Gastrocnemius medialis (tissue), 4 donors: ENCODE results near the gene SLC25A26. TPM values are rescaled to one million over a fixed set of nuclear protein-coding genes. Genes with fewer than 3 reads are reported as not detected.
A peak's percentile ranks its signal among the peaks of the same experiment; 100 is the strongest.

Experiments
- ATAC-seq, 2 donors: fragments of 150-250 bp; one replicate each; pipeline ENCODE4 v1.9.1; 2016
- DNase-seq, 2 donors: peaks; one replicate each; pipeline ENCODE4 v3.0.0-alpha.2; 2019
- H3K27ac ChIP-seq, 4 donors: fragments of 200-600 bp; sonication (generic); 1 replicate in 1 of 4; 2 replicates in 3 of 4; pipeline ENCODE4 v1.5.1; 2016 to 2018; ENCODE audit warnings: mild to moderate bottlenecking in 2 of 4, moderate library complexity in 1 of 4
- H3K27me3 ChIP-seq, 3 donors: fragments of 200-600 bp; sonication (generic) in 2 of 3; 1 replicate in 1 of 3; 2 replicates in 2 of 3; pipeline versions ENCODE4 v1.5.1 to v1.6.0; 2016 to 2019; ENCODE audit warnings: mild to moderate bottlenecking in 1 of 3, moderate library complexity in 1 of 3
- H3K36me3 ChIP-seq, 2 donors: fragments of 200-600 bp; sonication (generic) in 1 of 2; one replicate each; pipeline ENCODE4 v1.5.1; 2017 to 2018
- H3K4me1 ChIP-seq, 2 donors: fragments of 200-600 bp; sonication (generic) in 1 of 2; one replicate each; pipeline ENCODE4 v1.5.1; 2016 to 2017; ENCODE audit warnings: mild to moderate bottlenecking in 2 of 2
- H3K4me3 ChIP-seq, 4 donors: fragments of 200-600 bp; sonication (generic) in 3 of 4; 1 replicate in 1 of 4; 2 replicates in 3 of 4; pipeline ENCODE4 v1.5.1; 2016 to 2019; ENCODE audit warnings: mild to moderate bottlenecking in 2 of 4
- H3K9me3 ChIP-seq, 3 donors: fragments of 200-600 bp; sonication (generic) in 2 of 3; 1 replicate in 1 of 3; 2 replicates in 2 of 3; pipeline ENCODE4 v1.5.1; 2016 to 2019
- POLR2A ChIP-seq, 2 donors: fragments of 450-650 bp; IDR thresholded peaks; one replicate each; pipeline ENCODE4 v1.6.1; 2017; ENCODE audit warnings: antibody characterized with exemption in 2 of 2, mild to moderate bottlenecking in 2 of 2, moderate library complexity in 2 of 2
- in situ Hi-C, 4 donors: fragments of 200-750 bp; cut with MboI; loops; one replicate each; pipeline versions ENCODE4 v1.15.0 to v1.8.0; 2017; ENCODE audit warnings: low sequenced_read_pairs in 4 of 4
- intact Hi-C: fragments of 100-400 bp; cut with DNase I; formaldehyde crosslinking; loops from one replicate; pipeline ENCODE4 v1.15.1; 2023; ENCODE audit warnings: low total_unique reads
- total RNA-seq, 4 donors: library from RNA; depleted of rRNA; stranded (reverse); fragments of >200 nt; gene quantifications; one replicate each; pipeline versions ENCODE4 v1.1.0 to v1.2.3, GENCODE V29; 2016
- TF ChIP-seq, protein P1 (sequence below), 5 experiments: fragments of 450-650 bp in 3 of 5; fragments of 200-600 bp in 2 of 5; sonication (generic) in 2 of 5; IDR thresholded peaks in 4 of 5; conservative IDR thresholded peaks in 1 of 5; 1 replicate in 4 of 5; 2 replicates in 1 of 5; pipeline ENCODE4 v1.5.1; 2016 to 2019; ENCODE audit warnings: antibody characterized with exemption in 5 of 5, mild to moderate bottlenecking in 3 of 5, moderate library complexity in 3 of 5

The SLC25A26 gene
- total RNA-seq, 4 donors from 2014 or later = 24.1 to 44.3 (median 32.4) TPM

DNA sequence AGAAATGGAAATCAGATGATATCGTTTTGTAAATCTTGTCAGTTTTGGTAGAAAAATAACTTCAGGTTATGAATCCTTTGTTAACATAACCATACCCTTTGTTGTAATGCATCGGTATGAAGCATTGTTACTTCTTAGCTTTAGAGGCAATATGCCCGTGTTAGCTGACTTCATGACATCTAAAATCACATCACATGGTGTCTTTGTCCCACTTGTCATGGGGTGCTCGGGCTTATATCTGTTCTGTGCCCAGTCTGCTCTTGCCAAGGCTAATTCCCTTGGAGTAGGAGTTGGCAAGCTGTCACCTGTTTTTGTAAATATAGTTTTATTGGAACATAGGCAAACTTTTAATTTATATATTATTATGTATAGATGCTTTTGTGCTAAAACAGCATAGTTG is 39.6 kb downstream of the SLC25A26 start:
- ATAC-seq (no peak), DNase-seq (no peak)
- Histone ChIP-seq H3K4me1 (peaks cover 11 to 16% of the 10 kb centered on the region in 2 donors), H3K27ac (no peak overlapping the region), H3K36me3 (no peaks in the 10 kb centered on the region), H3K27me3 (no peaks in the 10 kb centered on the region), H3K4me3 (no peak overlapping the region), H3K9me3 (no peaks in the 10 kb centered on the region)
- no peak for TF ChIP-seq POLR2A (IDR thresholded peaks at IDR 0.05)
- TF ChIP-seq, protein P1, sequence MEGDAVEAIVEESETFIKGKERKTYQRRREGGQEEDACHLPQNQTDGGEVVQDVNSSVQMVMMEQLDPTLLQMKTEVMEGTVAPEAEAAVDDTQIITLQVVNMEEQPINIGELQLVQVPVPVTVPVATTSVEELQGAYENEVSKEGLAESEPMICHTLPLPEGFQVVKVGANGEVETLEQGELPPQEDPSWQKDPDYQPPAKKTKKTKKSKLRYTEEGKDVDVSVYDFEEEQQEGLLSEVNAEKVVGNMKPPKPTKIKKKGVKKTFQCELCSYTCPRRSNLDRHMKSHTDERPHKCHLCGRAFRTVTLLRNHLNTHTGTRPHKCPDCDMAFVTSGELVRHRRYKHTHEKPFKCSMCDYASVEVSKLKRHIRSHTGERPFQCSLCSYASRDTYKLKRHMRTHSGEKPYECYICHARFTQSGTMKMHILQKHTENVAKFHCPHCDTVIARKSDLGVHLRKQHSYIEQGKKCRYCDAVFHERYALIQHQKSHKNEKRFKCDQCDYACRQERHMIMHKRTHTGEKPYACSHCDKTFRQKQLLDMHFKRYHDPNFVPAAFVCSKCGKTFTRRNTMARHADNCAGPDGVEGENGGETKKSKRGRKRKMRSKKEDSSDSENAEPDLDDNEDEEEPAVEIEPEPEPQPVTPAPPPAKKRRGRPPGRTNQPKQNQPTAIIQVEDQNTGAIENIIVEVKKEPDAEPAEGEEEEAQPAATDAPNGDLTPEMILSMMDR (IDR thresholded peaks at IDR 0.05 in 4 of 5, conservative IDR thresholded peaks at IDR 0.05 in 1 of 5) = no peak
- intact Hi-C loops (no loop called here), in situ Hi-C loops (no loop called here)

DNA sequence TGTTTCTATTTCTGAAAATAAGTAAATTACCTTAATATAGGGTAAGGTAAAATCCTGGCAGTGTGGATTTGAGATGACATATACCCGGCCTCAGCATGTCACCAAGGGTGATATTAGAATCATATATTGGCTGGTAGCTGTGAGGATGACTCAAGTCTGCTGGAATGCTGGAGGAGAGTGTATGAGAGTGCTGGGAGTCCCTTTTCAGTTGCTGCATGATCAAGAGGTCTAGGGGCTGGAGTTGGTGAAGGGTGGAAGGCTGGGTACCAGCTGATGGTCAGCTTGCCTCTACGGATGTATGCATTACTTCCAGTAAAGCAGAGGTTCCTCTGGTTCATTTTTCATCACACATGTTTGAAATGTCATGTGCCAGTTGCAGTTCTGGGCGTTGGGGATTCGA is 40.6 kb downstream of the SLC25A26 start:
- TF ChIP-seq, protein P1 (IDR thresholded peaks at IDR 0.05 in 4 of 5, conservative IDR thresholded peaks at IDR 0.05 in 1 of 5) = no peak
- no peak for TF ChIP-seq POLR2A (IDR thresholded peaks at IDR 0.05)
- Histone ChIP-seq H3K36me3 (no peaks in the 10 kb centered on the region), H3K4me1 (peaks cover 19 to 23% of the 10 kb centered on the region in 2 donors), H3K27me3 (no peaks in the 10 kb centered on the region), H3K4me3 (no peak overlapping the region), H3K9me3 (no peaks in the 10 kb centered on the region), H3K27ac (no peak overlapping the region)
- intact Hi-C loops = no loop called here
- in situ Hi-C loops = no loop called here
- no peak for ATAC-seq
- no peak for DNase-seq

DNA sequence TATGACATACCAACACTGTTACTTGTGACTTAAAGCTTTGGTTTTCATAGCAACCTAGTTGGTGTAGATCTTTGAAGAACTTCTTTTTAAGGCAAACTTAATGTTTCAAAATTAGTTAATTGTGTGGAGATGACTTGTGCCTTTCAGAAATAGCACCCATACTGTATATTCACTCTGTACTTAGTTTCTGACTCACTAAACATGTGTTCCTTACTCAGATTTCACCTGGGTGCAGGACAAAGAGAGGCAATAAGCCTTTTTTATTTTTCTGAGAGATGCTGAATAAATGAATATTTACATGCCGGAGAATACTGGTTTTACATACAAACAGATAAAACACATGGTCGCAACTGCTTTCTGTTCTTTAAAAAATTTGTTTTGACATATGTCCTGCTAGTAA is 44.8 kb downstream of the SLC25A26 start:
- Histone ChIP-seq H3K9me3 (no peaks in the 10 kb centered on the region), H3K4me3 (no peak overlapping the region), H3K27ac (no peak overlapping the region), H3K27me3 (no peaks in the 10 kb centered on the region), H3K36me3 (no peaks in the 10 kb centered on the region), H3K4me1 (peaks cover 12 to 34% of the 10 kb centered on the region in 2 donors)
- no peak for DNase-seq
- in situ Hi-C loops (no loop called here), intact Hi-C loops (loop anchor here (5.0 kb wide), 1 partner anchor 132 kb away; no protein-coding TSS in a partner anchor)
- TF ChIP-seq POLR2A (IDR thresholded peaks at IDR 0.05) = no peak
- TF ChIP-seq, protein P1 (IDR thresholded peaks at IDR 0.05 in 4 of 5, conservative IDR thresholded peaks at IDR 0.05 in 1 of 5) = no peak
- ATAC-seq = peak; percentile 91 to 97

DNA sequence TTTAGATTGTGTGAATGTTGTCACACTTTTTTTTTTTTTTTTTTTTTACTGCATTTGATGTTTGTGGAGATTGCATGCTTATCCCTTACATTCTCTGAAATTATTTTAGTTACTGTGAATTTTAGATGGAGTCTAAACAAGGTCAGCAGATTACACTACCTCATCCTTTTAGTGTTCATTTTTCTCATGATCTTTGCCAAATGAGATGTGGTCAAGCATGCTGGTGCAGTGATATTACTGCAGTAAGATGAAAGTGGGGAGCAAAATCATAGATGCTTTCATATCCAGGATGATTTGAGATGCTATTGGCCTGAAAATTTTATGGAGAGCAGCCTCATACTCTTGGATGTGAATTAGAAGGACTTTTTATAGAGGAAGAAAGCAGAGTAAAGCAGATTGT is 45.8 kb downstream of the SLC25A26 start:
- in situ Hi-C loops = no loop called here
- intact Hi-C loops = loop anchor here (5.0 kb wide), 1 partner anchor 131 kb away; no protein-coding TSS in a partner anchor
- Histone ChIP-seq H3K27ac (no peak overlapping the region), H3K4me1 (peaks cover 8 to 29% of the 10 kb centered on the region in 2 donors), H3K36me3 (no peaks in the 10 kb centered on the region), H3K27me3 (no peaks in the 10 kb centered on the region), H3K9me3 (no peaks in the 10 kb centered on the region), H3K4me3 (no peak overlapping the region)
- TF ChIP-seq POLR2A (IDR thresholded peaks at IDR 0.05) = no peak
- no peak for ATAC-seq
- DNase-seq = no peak

DNA sequence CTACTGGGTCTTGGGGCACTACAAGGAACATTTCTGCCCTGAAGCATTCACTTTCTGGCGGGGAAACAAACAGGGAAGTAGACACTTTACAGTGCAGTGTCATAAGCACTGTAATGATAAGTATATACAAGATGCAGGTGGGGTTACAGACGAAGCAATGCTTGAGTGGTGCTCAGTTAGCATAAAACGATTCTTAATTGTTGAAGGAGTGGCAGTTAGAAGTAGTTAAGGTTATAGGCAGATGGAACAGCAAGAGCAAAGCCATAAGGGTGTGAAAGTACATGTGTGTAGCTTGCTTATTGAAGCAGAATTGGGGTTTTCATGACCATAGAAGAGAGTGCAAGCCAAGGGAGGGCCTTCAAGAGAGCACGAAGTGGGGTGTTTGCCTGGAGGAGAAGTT is 46.2 kb downstream of the SLC25A26 start:
- Histone ChIP-seq H3K4me3 (no peak overlapping the region), H3K27ac (no peak overlapping the region), H3K9me3 (no peaks in the 10 kb centered on the region), H3K36me3 (no peaks in the 10 kb centered on the region), H3K27me3 (no peaks in the 10 kb centered on the region), H3K4me1 (peaks cover 8 to 28% of the 10 kb centered on the region in 2 donors)
- DNase-seq (no peak), ATAC-seq (no peak)
- in situ Hi-C loops (no loop called here), intact Hi-C loops (loop anchor here (5.0 kb wide), 1 partner anchor 130 kb away; no protein-coding TSS in a partner anchor)
- TF ChIP-seq, protein P1 (IDR thresholded peaks at IDR 0.05 in 4 of 5, conservative IDR thresholded peaks at IDR 0.05 in 1 of 5) = no peak
- no peak for TF ChIP-seq POLR2A (IDR thresholded peaks at IDR 0.05)
